HG02571 (cell line): Measurements from ENCODE around the gene SENP1.

ENCODE experiments used
- ATAC-seq: cut with Tn5 transposase; IDR thresholded peaks from one replicate; pipeline ENCODE4 v1.9.1; 2021; ENCODE audit warnings: mild to moderate bottlenecking, moderate library complexity; ENCODE audit not compliant: unreplicated experiment

Gene SENP1

DNA sequence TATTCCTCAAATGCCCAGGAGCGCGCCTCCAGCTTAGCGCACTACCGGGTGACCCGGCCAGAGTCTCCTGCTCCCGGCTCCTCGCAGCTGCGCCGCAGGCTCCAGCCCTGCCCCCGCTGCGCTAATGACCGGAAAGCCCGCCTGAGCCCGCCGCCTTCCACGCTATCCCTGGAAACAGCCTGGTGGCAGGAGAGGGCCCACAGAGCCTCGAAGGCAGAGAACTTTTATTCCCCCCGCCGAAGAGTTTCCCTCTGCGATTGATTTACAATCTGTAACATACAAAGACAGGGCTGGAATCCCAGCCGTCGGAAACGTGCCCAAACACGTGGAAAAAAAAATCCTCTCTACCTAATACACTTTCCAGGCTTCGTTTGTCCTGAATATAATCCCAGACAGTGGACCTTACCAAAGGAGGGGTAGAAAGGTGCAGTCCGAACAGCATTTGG lies 103.1 kb downstream of the SENP1 start:
- ATAC-seq: no peak

GRCh38 chr12:48002414-48002730 lies 103.5 kb downstream of the SENP1 start:
- no peak for ATAC-seq

- ATAC-seq: no peak
Measured at GRCh38 chr12:48001505-48002413, 104.1 kb downstream of the SENP1 start.

DNA sequence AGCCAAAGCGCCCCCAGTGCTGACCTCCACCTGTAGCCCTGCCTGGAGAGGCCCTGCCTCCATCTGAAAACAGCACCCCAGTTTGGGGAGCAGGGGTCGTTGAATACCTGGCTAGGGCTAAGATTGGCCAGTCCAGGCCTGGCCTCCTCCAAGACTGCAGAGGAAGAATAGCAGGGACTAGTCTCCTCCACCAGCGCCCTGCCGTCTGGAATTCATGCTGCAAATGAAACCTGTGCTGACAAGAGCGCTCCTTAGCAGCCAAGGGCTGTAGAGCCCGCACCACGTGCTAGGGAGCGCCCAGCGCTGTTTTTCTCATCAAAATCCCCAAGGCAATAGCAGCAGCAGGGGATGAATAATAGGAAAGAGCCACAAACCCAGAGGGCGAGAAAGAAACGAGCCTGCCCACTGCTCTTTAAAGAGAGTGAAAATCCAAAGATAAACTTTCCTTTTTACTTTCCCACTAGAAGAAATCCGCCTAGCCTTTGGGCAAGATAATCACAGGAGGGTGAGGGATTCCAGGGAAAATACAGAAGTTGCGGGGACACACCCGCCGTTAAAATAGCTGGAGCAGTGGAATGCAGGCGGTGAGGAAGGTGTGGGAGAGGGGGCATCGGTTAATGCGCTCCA lies 104.9 kb downstream of the SENP1 start:
- ATAC-seq: no peak

- no peak for ATAC-seq
Measured at GRCh38 chr12:47999816-48000215, 106.1 kb downstream of the SENP1 start.

GRCh38 chr12:47997321-47997720 lies 108.6 kb downstream of the SENP1 start:
- no peak for ATAC-seq

GRCh38 chr12:47995981-47996401 lies 109.9 kb downstream of the SENP1 start:
- ATAC-seq: no peak

DNA sequence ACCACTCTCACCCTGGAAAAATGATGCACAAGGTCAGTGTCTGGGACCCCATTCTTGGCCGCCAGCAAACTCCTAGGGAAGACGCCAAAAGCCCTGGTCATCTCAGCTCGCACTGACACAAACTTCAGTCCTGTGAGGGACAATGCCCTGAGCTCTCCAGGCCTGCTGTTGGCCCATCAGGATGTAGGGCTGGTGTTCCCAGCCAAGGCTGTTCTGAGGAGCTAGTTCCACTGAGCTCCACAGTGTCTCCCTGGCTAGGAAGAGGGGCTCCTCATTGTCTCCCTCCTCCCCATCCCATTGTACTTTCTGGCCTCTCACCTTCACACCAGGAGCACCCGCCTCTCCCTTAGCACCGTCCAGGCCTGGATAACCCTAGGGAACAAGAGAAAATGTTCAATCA lies 112.4 kb downstream of the SENP1 start:
- ATAC-seq: no peak
